ENCODE results near the gene POLA1. TPM values are rescaled to one million over a fixed set of nuclear protein-coding genes. Genes with fewer than 3 reads are reported as not detected.

The POLA1 gene
- total RNA-seq, 2 donors from 2014 or later: 24.4 to 53.6 TPM

GRCh38 chrX:24796204-24796603 is 102.5 kb downstream of the POLA1 start:
- H3K4me3 Mint-ChIP-seq: no peak overlapping the region
- Histone ChIP-seq H3K9me3 (ENCODE audit: control insufficient read depth, low read length) (no peaks in the 10 kb centered on the region), H3K36me3 (ENCODE audit: control insufficient read depth, insufficient read depth, low read length) (no peaks in the 10 kb centered on the region), H3K4me1 (ENCODE audit: control insufficient read depth, insufficient read depth, low read length) (no peaks in the 10 kb centered on the region), H3K4me3 (ENCODE audit: low read length) (no peak overlapping the region), H3K9ac (ENCODE audit: extremely low read depth, low read length, poor library complexity, severe bottlenecking) (no peak overlapping the region), H3K27ac (ENCODE audit: low read depth, low read length) (no peak overlapping the region), H3K27me3 (ENCODE audit: control insufficient read depth, insufficient read depth, low read length, poor library complexity, severe bottlenecking) (no peaks in the 10 kb centered on the region)
- H3K36me3 Mint-ChIP-seq (ENCODE audit: low read depth): peaks cover 27% of the 10 kb centered on the region
- H3K27ac Mint-ChIP-seq: no peak overlapping the region
- no peak for TF ChIP-seq CTCF (conservative IDR thresholded peaks at IDR 0.05)
- DNase-seq: no peak
- H3K9me3 Mint-ChIP-seq: no peaks in the 10 kb centered on the region
- H3K27me3 Mint-ChIP-seq (ENCODE audit: insufficient read depth): no peaks in the 10 kb centered on the region
- H3K4me1 Mint-ChIP-seq: no peaks in the 10 kb centered on the region

DNA sequence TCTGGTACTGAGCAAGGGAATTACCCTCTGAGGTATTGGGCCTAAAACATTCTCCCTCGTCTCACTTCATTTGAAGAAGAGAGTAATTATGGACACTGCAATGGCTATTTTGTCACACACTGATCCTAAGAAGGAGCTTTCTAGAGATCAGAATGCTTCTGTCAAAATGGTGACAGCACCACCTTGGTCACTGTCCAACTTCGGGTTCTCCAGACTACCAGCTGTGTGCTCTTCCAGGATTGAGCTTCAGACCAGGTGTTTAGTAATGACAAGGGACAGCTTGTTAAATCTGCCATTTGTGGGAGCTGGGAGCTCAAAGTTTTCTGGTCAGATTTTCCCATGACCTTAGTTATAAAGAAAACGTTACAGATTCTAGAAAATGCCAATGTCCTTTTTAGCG is 105.4 kb downstream of the POLA1 start:
- WGBS, 2 experiments (ENCODE audit: insufficient coverage in 1 of 2, insufficient read length in 1 of 2): 93 to 95% methylated on average over 3 to 4 of the region's 4 CpGs
- Mint-ChIP-seq H3K36me3 (ENCODE audit: low read depth) (peaks cover 27% of the 10 kb centered on the region), H3K27me3 (ENCODE audit: insufficient read depth) (no peaks in the 10 kb centered on the region), H3K27ac (no peak overlapping the region), H3K4me3 (no peak overlapping the region), H3K9me3 (no peaks in the 10 kb centered on the region), H3K4me1 (no peaks in the 10 kb centered on the region)
- Histone ChIP-seq H3K4me1 (ENCODE audit: control insufficient read depth, insufficient read depth, low read length) (no peaks in the 10 kb centered on the region), H3K27ac (ENCODE audit: low read depth, low read length) (no peak overlapping the region), H3K27me3 (ENCODE audit: control insufficient read depth, insufficient read depth, low read length, poor library complexity, severe bottlenecking) (no peaks in the 10 kb centered on the region), H3K36me3 (ENCODE audit: control insufficient read depth, insufficient read depth, low read length) (no peaks in the 10 kb centered on the region), H3K4me3 (ENCODE audit: low read length) (no peak overlapping the region), H3K9ac (ENCODE audit: extremely low read depth, low read length, poor library complexity, severe bottlenecking) (no peak overlapping the region), H3K9me3 (ENCODE audit: control insufficient read depth, low read length) (no peaks in the 10 kb centered on the region)
- no peak for DNase-seq
- TF ChIP-seq CTCF (conservative IDR thresholded peaks at IDR 0.05): no peak

DNA sequence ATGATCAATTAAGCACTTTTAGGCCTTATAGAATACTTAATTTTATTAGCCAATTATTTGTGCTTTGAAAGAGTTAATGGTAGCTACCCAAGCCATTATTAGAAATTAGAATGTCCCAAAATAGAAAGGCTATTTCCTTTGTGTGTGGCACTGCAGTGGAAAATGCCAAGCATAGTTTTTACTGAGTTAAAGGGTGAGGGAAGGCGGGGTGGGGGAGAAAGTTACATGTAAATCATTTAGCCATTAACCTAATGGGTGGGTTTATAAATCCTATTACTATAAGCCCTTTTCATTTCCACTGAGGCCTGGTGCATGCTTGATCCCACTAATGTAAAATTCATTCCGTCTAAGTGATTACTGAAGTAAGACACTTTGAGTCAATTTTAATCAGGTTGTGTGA is 105.8 kb downstream of the POLA1 start:
- peaks cover 27% of the 10 kb centered on the region for H3K36me3 Mint-ChIP-seq (ENCODE audit: low read depth)
- Histone ChIP-seq H3K9me3 (ENCODE audit: control insufficient read depth, low read length) (no peaks in the 10 kb centered on the region), H3K27me3 (ENCODE audit: control insufficient read depth, insufficient read depth, low read length, poor library complexity, severe bottlenecking) (no peaks in the 10 kb centered on the region), H3K9ac (ENCODE audit: extremely low read depth, low read length, poor library complexity, severe bottlenecking) (no peak overlapping the region), H3K27ac (ENCODE audit: low read depth, low read length) (no peak overlapping the region), H3K36me3 (ENCODE audit: control insufficient read depth, insufficient read depth, low read length) (no peaks in the 10 kb centered on the region), H3K4me3 (ENCODE audit: low read length) (no peak overlapping the region), H3K4me1 (ENCODE audit: control insufficient read depth, insufficient read depth, low read length) (no peaks in the 10 kb centered on the region)
- 100% methylated on average over 1 of the region's 2 CpGs for WGBS, 2 experiments (ENCODE audit: insufficient coverage in 1 of 2, insufficient read length in 1 of 2)
- no peak for DNase-seq
- H3K27ac Mint-ChIP-seq: no peak overlapping the region
- H3K27me3 Mint-ChIP-seq (ENCODE audit: insufficient read depth): no peaks in the 10 kb centered on the region
- H3K9me3 Mint-ChIP-seq: no peaks in the 10 kb centered on the region
- TF ChIP-seq CTCF (conservative IDR thresholded peaks at IDR 0.05): no peak
- H3K4me1 Mint-ChIP-seq: no peaks in the 10 kb centered on the region
- no peak overlapping the region for H3K4me3 Mint-ChIP-seq
